ENCODE data around the gene NSUN3.

GRCh38 chr3:94117729-94118128 is 54.9 kb downstream of the NSUN3 start:
- TF ChIP-seq EZH2 (IDR thresholded peaks at IDR 0.05; ENCODE audit: low read depth) (no peak), CTCF (conservative IDR thresholded peaks at IDR 0.05) (no peak)
